A673 (cell line): ENCODE measurements around the gene RNF208.

Experiments used
- EZH2 ChIP-seq: fragments of 200-600 bp; sonication (generic); IDR thresholded peaks from 2 replicates; pipeline ENCODE4 v1.6.1; 2017; ENCODE audit warnings: borderline replicate concordance, low read depth, mild to moderate bottlenecking, mixed read lengths, antibody characterized with exemption, low read length; ENCODE audit not compliant: poor library complexity, severe bottlenecking
- TF ChIP-seq, protein P1 (sequence below): fragments of 300-800, 200-600 bp; sonication (generic); conservative IDR thresholded peaks from 2 replicates; pipeline ENCODE4 v1.5.1; 2017; ENCODE audit warnings: low read depth, mild to moderate bottlenecking, antibody characterized with exemption, low read length, moderate library complexity, mixed read lengths

DNA sequence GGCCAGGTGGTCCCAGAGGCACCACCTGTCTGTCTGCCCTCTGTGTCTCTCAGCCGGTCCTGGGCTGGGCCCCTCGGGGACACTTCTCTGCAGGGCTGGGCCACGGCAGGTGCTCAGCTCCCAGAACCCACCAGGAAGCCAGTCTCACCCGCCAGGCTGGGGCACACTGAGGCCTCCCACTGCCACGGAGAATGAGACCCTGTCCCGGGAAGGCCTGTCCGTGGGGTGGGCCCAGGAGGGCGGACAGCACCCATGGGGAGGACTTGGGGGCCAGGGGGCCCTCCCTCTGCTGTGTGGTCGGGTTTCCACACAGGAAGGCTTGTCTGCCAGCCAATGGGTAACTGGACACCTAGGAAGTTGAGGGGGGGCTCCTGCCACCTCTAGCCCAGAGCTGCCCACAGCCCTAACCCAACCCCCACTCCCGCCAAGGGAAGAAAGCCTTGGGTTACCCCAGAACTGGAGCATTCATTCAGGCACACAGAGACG, 14.9 kb upstream of the RNF208 start:
- TF ChIP-seq, protein P1, sequence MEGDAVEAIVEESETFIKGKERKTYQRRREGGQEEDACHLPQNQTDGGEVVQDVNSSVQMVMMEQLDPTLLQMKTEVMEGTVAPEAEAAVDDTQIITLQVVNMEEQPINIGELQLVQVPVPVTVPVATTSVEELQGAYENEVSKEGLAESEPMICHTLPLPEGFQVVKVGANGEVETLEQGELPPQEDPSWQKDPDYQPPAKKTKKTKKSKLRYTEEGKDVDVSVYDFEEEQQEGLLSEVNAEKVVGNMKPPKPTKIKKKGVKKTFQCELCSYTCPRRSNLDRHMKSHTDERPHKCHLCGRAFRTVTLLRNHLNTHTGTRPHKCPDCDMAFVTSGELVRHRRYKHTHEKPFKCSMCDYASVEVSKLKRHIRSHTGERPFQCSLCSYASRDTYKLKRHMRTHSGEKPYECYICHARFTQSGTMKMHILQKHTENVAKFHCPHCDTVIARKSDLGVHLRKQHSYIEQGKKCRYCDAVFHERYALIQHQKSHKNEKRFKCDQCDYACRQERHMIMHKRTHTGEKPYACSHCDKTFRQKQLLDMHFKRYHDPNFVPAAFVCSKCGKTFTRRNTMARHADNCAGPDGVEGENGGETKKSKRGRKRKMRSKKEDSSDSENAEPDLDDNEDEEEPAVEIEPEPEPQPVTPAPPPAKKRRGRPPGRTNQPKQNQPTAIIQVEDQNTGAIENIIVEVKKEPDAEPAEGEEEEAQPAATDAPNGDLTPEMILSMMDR: no peak
- no peak for TF ChIP-seq EZH2
